OCI-LY7 (cell line): ENCODE data around the gene ABCF1.

Source experiments
- CTCF ChIP-seq: fragments of 200-600 bp; sonication (generic); conservative IDR thresholded peaks from 2 replicates; pipeline ENCODE4 v1.5.1; 2014; ENCODE audit warnings: mild to moderate bottlenecking, antibody characterized with exemption, low read length, moderate library complexity, mixed read lengths
- EZH2phosphoT487 ChIP-seq: fragments of 200-600 bp; sonication (generic); IDR thresholded peaks from 2 replicates; pipeline ENCODE4 v1.6.1; 2018; ENCODE audit warnings: low read depth, borderline replicate concordance, mild to moderate bottlenecking, mixed run types, antibody characterized with exemption, low read length, moderate library complexity, mixed read lengths

GRCh38 chr6:30614843-30615218 is 43.6 kb downstream of the ABCF1 start:
- TF ChIP-seq CTCF = no peak
- no peak for TF ChIP-seq EZH2phosphoT487
